HCT116 (cell line): Measurements from ENCODE around the gene PON1. TPM values are rescaled to one million over a fixed set of nuclear protein-coding genes. Genes with fewer than 3 reads are reported as not detected.

Experiments
- ATAC-seq: fragments of 200-7000 bp; cut with Tn5 transposase; 2 replicates; pipeline ENCODE4 v1.9.1; 2020; ENCODE audit warnings: mild to moderate bottlenecking, moderate library complexity
- BruUV-seq: library from RNA; stranded (reverse); fragments of 400-500 nt; replicated peaks from 2 replicates; lab custom pipeline; 2021; lab: Mats Ljungman, UMichigan
- CTCF ChIA-PET: fragments of 300-600 bp; sonication (Branson Sonifier 250); formaldehyde crosslinking; loops from one replicate; lab custom pipeline; 2021; ENCODE audit warnings: antibody characterized with exemption; lab: Charles Lee
- POLR2A ChIA-PET: fragments of 300-600, 350-600 bp; sonication (Branson Sonifier 250); formaldehyde crosslinking; loops from one replicate; lab custom pipeline; 2021; ENCODE audit warnings: antibody characterized with exemption; lab: Charles Lee
- RAD21 ChIA-PET, 2 experiments: fragments of 300-600 bp; sonication (Branson Sonifier 250); formaldehyde crosslinking; loops; one replicate each; lab custom pipeline; 2023; ENCODE audit warnings: low total read pairs in 2 of 2; ENCODE audit not compliant: uncharacterized antibody in 2 of 2, unreplicated experiment in 2 of 2, low non-redundant PET in 1 of 2; lab: Charles Lee
- DNase-seq: peaks from one replicate; pipeline ENCODE4 v3.0.0-alpha.2; 2010; ENCODE audit warnings: low read depth, low spot score
- H2AFZ ChIP-seq: fragments of 200-600 bp; shearing (Covaris generic), sonication (generic); 2 replicates; pipeline ENCODE4 v1.6.1; 2017; ENCODE audit warnings: low read depth, mixed run types, mixed read lengths, antibody characterized with exemption, low read length; ENCODE audit not compliant: poor library complexity, severe bottlenecking
- H3K27ac ChIP-seq: 2 replicates; pipeline ENCODE4 v1.5.1; 2012; ENCODE audit warnings: low read depth, low read length
- H3K27me3 ChIP-seq: fragments of 200-600 bp; sonication (generic); 2 replicates; pipeline ENCODE4 v1.6.1; 2016; ENCODE audit warnings: mixed run types, low read length, mixed read lengths; ENCODE audit not compliant: insufficient read depth
- H3K36me3 ChIP-seq, 2 experiments: fragments of 200-500 bp in 1 of 2; fragments of 200-600 bp in 1 of 2; sonication (Bioruptor generic) in 1 of 2; sonication (generic) in 1 of 2; 2 replicates each; pipeline versions ENCODE4 v1.5.1 to v1.6.1; 2014 to 2016; ENCODE audit warnings: low read length in 2 of 2, inconsistent platforms in 1 of 2, mixed read lengths in 1 of 2, mixed run types in 1 of 2; ENCODE audit not compliant: insufficient read depth in 2 of 2, control insufficient read depth in 1 of 2
- H3K4me1 ChIP-seq, 2 experiments: fragments of 200-600 bp in 1 of 2; sonication (generic) in 1 of 2; 2 replicates each; pipeline versions ENCODE4 v1.5.1 to v1.6.1; 2012 to 2017; ENCODE audit warnings: low read length in 2 of 2, inconsistent platforms in 1 of 2, mild to moderate bottlenecking in 1 of 2, mixed read lengths in 1 of 2, mixed run types in 1 of 2, moderate library complexity in 1 of 2; ENCODE audit not compliant: insufficient read depth in 2 of 2, control insufficient read depth in 1 of 2
- H3K4me2 ChIP-seq: fragments of 200-600 bp; sonication (generic); 2 replicates; pipeline ENCODE4 v1.6.1; 2017; ENCODE audit warnings: mixed run types, low read length, mixed read lengths
- H3K4me3 ChIP-seq, 2 experiments: fragments of 200-600 bp in 1 of 2; sonication (generic) in 1 of 2; replicated peaks in 1 of 2; 2 replicates each; pipeline ENCODE4 v1.5.1; 2011 to 2016; ENCODE audit warnings: low read length in 2 of 2, control low read depth in 1 of 2, low read depth in 1 of 2, mild to moderate bottlenecking in 1 of 2, mixed read lengths in 1 of 2, mixed run types in 1 of 2
- H3K79me2 ChIP-seq: fragments of 200-600 bp; sonication (generic); 2 replicates; pipeline ENCODE4 v1.6.1; 2017; ENCODE audit warnings: mild to moderate bottlenecking, mixed run types, low read length, moderate library complexity, mixed read lengths; ENCODE audit not compliant: insufficient read depth
- H3K9ac ChIP-seq: fragments of 200-600 bp; sonication (generic); 2 replicates; pipeline ENCODE4 v1.6.1; 2016; ENCODE audit warnings: low read length, mixed read lengths
- H3K9me2 ChIP-seq: fragments of 200-600 bp; sonication (generic), shearing (Covaris generic); 2 replicates; pipeline ENCODE4 v1.6.1; 2017; ENCODE audit warnings: mixed run types, mild to moderate bottlenecking, moderate library complexity; ENCODE audit not compliant: insufficient read depth
- H3K9me3 ChIP-seq, 2 experiments: fragments of 200-500 bp in 1 of 2; fragments of 200-600 bp in 1 of 2; sonication (Bioruptor generic) in 1 of 2; sonication (generic) in 1 of 2; 2 replicates each; pipeline ENCODE4 v1.6.1; 2014 to 2017; ENCODE audit warnings: low read length in 2 of 2, mixed read lengths in 2 of 2, inconsistent platforms in 1 of 2, low read depth in 1 of 2, mild to moderate bottlenecking in 1 of 2, mixed run types in 1 of 2, moderate library complexity in 1 of 2; ENCODE audit not compliant: control insufficient read depth in 1 of 2, insufficient read depth in 1 of 2
- H4K20me1 ChIP-seq: fragments of 200-600 bp; sonication (generic), shearing (Covaris generic); 2 replicates; pipeline ENCODE4 v1.6.1; 2017; ENCODE audit warnings: mixed run types, mild to moderate bottlenecking, moderate library complexity; ENCODE audit not compliant: insufficient read depth
- CBX3 ChIP-seq: IDR thresholded peaks from 2 replicates; pipeline ENCODE4 v1.6.1; 2012; ENCODE audit warnings: low read depth
- CEBPB ChIP-seq: IDR thresholded peaks from 2 replicates; pipeline ENCODE4 v1.6.1; 2012; ENCODE audit warnings: low read depth
- EGR1 ChIP-seq: IDR thresholded peaks from 2 replicates; pipeline ENCODE4 v1.6.1; 2012; ENCODE audit warnings: low read depth
- ELF1 ChIP-seq: IDR thresholded peaks from 2 replicates; pipeline ENCODE4 v1.6.1; 2012; ENCODE audit warnings: low read depth, borderline replicate concordance
- EZH2phosphoT487 ChIP-seq: fragments of 200-600 bp; IDR thresholded peaks from 2 replicates; pipeline ENCODE4 v1.6.1; 2018; ENCODE audit warnings: antibody characterized with exemption, borderline replicate concordance
- FOSL1 ChIP-seq: IDR thresholded peaks from 2 replicates; pipeline ENCODE4 v1.6.1; 2012; ENCODE audit warnings: low read depth
- JUND ChIP-seq: IDR thresholded peaks from 2 replicates; pipeline ENCODE4 v1.6.1; 2012
- POLR2A ChIP-seq: IDR thresholded peaks from 2 replicates; pipeline ENCODE4 v1.7.0; 2011; ENCODE audit warnings: borderline replicate concordance; ENCODE audit not compliant: insufficient read depth, insufficient read length; ENCODE audit errors: extremely low read depth
- POLR2AphosphoS5 ChIP-seq: IDR thresholded peaks from 2 replicates; pipeline ENCODE4 v1.6.1; 2011; ENCODE audit warnings: mild to moderate bottlenecking, low read depth, low read length, moderate library complexity
- SP1 ChIP-seq: IDR thresholded peaks from 2 replicates; pipeline ENCODE4 v1.6.1; 2012; ENCODE audit warnings: low read depth
- YY1 ChIP-seq: IDR thresholded peaks from 2 replicates; pipeline ENCODE4 v1.6.1; 2011; ENCODE audit warnings: low read length, low read depth, moderate library complexity, mild to moderate bottlenecking; ENCODE audit not compliant: insufficient replicate concordance; ENCODE audit errors: extremely low read depth
- ZFX ChIP-seq: fragments of 450-650 bp; IDR thresholded peaks from 2 replicates; pipeline ENCODE4 v1.6.1; 2017
- ZNF274 ChIP-seq: fragments of 200-500 bp; sonication (Bioruptor generic); IDR thresholded peaks from 2 replicates; pipeline ENCODE4 v1.6.1; 2014; ENCODE audit warnings: mild to moderate bottlenecking, low read depth, low read length, inconsistent platforms
- intact Hi-C: fragments of 100-400 bp; cut with micrococcal nuclease; formaldehyde crosslinking; loops from 2 replicates; pipeline ENCODE4 v1.10.0; 2022
- total RNA-seq: library from RNA; stranded (reverse); gene quantifications from one replicate; pipeline ENCODE4 v1.2.1, GENCODE V29; 2021; ENCODE audit not compliant: unreplicated experiment
- TF ChIP-seq, protein P1 (sequence below): IDR thresholded peaks from 2 replicates; pipeline ENCODE4 v1.6.1; 2012; ENCODE audit warnings: low read depth
- TF ChIP-seq, protein P2 (sequence below): IDR thresholded peaks from 2 replicates; pipeline ENCODE4 v1.6.1; 2012
- TF ChIP-seq, protein P3 (sequence below): IDR thresholded peaks from 2 replicates; pipeline ENCODE4 v1.6.1; 2012

The PON1 gene
- total RNA-seq, 1 experiment from 2014 or later = 0.20 TPM

DNA sequence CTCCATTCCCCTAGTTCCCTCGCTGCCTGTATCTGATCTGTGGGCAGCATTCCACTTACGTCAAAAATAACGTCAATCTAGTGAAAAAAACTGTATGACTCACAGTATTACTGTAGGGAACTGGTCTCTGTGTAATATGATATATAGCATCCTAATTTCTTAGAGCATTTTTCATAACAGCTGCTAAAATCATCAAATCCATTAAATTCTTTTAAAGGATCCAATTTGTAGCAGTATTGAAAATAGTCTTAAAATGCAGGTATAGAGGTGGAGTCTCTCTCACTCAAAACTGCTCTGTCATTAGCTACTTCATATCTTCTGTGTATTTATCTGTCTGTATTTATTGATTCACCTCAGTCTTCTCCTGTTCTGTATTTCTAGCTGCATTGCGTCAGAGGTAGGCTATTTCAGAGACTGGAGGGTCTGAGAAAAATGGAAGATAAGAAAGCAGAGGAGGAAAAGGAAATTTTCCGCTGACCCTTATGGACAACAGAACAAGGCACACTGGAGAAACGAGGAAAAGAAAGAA, 59.9 kb downstream of the PON1 start:
- no peak; the same call in 1 of the 2 replicates for ATAC-seq
- no peak overlapping the region for H3K4me3 ChIP-seq
- intact Hi-C loops = no loop called here
- DNase-seq = no peak
- H3K36me3 ChIP-seq = no peaks in the 10 kb centered on the region
- H3K9ac ChIP-seq = no peak overlapping the region
- peaks cover 0 to 8% of the 10 kb centered on the region in 2 experiments; a peak in 1 of 4 replicates for H3K4me1 ChIP-seq
- 0 out of 2 replicates have a peak overlapping the region, but pooled peaks have one; percentile 10 for H3K4me2 ChIP-seq
- ChIA-PET CTCF (no interaction called here), RAD21 (no interaction called here), POLR2A (no interaction called here)
- H3K9me3 ChIP-seq = no peaks in the 10 kb centered on the region
- H2AFZ ChIP-seq = no peak overlapping the region
- no peaks in the 10 kb centered on the region for H4K20me1 ChIP-seq
- H3K79me2 ChIP-seq = no peaks in the 10 kb centered on the region
- no TSS peak for BruUV-seq
- H3K27ac ChIP-seq = no peak overlapping the region
- no peak for TF ChIP-seq SP1
- no peaks in the 10 kb centered on the region for H3K27me3 ChIP-seq
- no peaks in the 10 kb centered on the region for H3K9me2 ChIP-seq

DNA sequence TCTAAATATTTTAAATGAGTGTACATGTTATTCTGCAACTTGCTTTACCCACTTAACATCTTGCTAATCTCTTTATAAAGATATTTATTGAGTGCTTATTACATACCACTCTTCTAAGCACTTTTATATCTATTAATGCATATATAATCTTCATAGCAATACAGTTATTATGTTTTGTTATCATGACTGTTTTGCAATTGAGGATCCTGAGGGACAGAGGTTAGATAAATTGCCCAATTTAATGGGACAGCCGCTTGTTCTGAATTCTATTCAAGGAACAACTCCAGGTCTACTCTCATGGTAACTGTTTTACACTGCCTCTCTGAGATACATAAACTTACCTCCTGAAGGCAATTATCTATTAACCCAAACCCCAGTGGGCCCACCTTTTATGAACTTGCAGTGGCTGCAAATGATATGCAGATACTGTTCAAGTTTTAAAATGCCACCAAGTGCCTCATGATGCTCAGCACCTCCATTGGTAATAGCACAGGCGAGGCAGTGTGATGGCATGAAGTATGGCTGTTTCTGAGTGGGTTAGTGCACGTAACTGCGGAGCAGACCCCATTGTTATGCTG, 60.5 kb downstream of the PON1 start:
- H3K4me2 ChIP-seq = 0 out of 2 replicates have a peak overlapping the region, but pooled peaks have one; percentile 10
- H3K4me3 ChIP-seq = no peak overlapping the region
- BruUV-seq = no TSS peak
- no peaks in the 10 kb centered on the region for H3K79me2 ChIP-seq
- ChIA-PET RAD21 (no interaction called here), POLR2A (no interaction called here), CTCF (no interaction called here)
- no peak overlapping the region for H3K9ac ChIP-seq
- no peak overlapping the region for H2AFZ ChIP-seq
- DNase-seq (no peak), ATAC-seq (no peak)
- intact Hi-C loops = no loop called here
- no peaks in the 10 kb centered on the region for H3K9me2 ChIP-seq
- TF ChIP-seq FOSL1 (no peak), ZFX (no peak), CBX3 (no peak), JUND (no peak), POLR2AphosphoS5 (no peak), ZNF274 (no peak), YY1 (no peak), SP1 (no peak), CEBPB (no peak), POLR2A (no peak), EZH2phosphoT487 (no peak), ELF1 (no peak), EGR1 (no peak)
- TF ChIP-seq, protein P1, sequence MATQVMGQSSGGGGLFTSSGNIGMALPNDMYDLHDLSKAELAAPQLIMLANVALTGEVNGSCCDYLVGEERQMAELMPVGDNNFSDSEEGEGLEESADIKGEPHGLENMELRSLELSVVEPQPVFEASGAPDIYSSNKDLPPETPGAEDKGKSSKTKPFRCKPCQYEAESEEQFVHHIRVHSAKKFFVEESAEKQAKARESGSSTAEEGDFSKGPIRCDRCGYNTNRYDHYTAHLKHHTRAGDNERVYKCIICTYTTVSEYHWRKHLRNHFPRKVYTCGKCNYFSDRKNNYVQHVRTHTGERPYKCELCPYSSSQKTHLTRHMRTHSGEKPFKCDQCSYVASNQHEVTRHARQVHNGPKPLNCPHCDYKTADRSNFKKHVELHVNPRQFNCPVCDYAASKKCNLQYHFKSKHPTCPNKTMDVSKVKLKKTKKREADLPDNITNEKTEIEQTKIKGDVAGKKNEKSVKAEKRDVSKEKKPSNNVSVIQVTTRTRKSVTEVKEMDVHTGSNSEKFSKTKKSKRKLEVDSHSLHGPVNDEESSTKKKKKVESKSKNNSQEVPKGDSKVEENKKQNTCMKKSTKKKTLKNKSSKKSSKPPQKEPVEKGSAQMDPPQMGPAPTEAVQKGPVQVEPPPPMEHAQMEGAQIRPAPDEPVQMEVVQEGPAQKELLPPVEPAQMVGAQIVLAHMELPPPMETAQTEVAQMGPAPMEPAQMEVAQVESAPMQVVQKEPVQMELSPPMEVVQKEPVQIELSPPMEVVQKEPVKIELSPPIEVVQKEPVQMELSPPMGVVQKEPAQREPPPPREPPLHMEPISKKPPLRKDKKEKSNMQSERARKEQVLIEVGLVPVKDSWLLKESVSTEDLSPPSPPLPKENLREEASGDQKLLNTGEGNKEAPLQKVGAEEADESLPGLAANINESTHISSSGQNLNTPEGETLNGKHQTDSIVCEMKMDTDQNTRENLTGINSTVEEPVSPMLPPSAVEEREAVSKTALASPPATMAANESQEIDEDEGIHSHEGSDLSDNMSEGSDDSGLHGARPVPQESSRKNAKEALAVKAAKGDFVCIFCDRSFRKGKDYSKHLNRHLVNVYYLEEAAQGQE = no peak
- TF ChIP-seq, protein P2, sequence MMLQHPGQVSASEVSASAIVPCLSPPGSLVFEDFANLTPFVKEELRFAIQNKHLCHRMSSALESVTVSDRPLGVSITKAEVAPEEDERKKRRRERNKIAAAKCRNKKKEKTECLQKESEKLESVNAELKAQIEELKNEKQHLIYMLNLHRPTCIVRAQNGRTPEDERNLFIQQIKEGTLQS = no peak
- TF ChIP-seq, protein P3, sequence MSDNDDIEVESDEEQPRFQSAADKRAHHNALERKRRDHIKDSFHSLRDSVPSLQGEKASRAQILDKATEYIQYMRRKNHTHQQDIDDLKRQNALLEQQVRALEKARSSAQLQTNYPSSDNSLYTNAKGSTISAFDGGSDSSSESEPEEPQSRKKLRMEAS = no peak
- no peaks in the 10 kb centered on the region for H3K9me3 ChIP-seq
- H4K20me1 ChIP-seq = no peaks in the 10 kb centered on the region
- peaks cover 0 to 8% of the 10 kb centered on the region in 2 experiments; a peak in 1 of 4 replicates for H3K4me1 ChIP-seq
- H3K27ac ChIP-seq = no peak overlapping the region
- H3K27me3 ChIP-seq = no peaks in the 10 kb centered on the region
- no peaks in the 10 kb centered on the region for H3K36me3 ChIP-seq
